Esophagus muscularis mucosa (tissue), 4 donors: ENCODE data around the gene SH3PXD2B.

Experiments used
- CTCF ChIP-seq, 3 experiments: fragments of 200-600 bp in 2 of 3; fragments of 450-650 bp in 1 of 3; sonication (generic) in 2 of 3; IDR thresholded peaks; one replicate each; pipeline ENCODE4 v1.5.1; 2017 to 2019; ENCODE audit warnings: antibody characterized with exemption in 3 of 3, mild to moderate bottlenecking in 2 of 3, moderate library complexity in 1 of 3
- EP300 ChIP-seq: sonication (generic); formaldehyde crosslinking; IDR thresholded peaks from one replicate; pipeline ENCODE4 v1.6.1; 2017; ENCODE audit warnings: antibody characterized with exemption
- POLR2A ChIP-seq: fragments of 450-650 bp; IDR thresholded peaks from one replicate; pipeline ENCODE4 v1.6.1; 2017; ENCODE audit warnings: antibody characterized with exemption, moderate library complexity, mild to moderate bottlenecking, low read depth
- POLR2AphosphoS5 ChIP-seq, 2 donors: sonication (generic); formaldehyde crosslinking; IDR thresholded peaks; one replicate each; pipeline ENCODE4 v1.6.1; 2017; ENCODE audit warnings: antibody characterized with exemption in 2 of 2

- TF ChIP-seq CTCF (IDR thresholded peaks at IDR 0.05) = no peak
- no peak for TF ChIP-seq POLR2A
- no peak for TF ChIP-seq EP300
- TF ChIP-seq POLR2AphosphoS5 (IDR thresholded peaks at IDR 0.05) = no peak
These were observed 32.1 kb downstream of the SH3PXD2B start for GRCh38 chr5:172422255-172422654.
